ENCODE results near the gene MRPL37. TPM values are rescaled to one million over a fixed set of nuclear protein-coding genes. Genes with fewer than 3 reads are reported as not detected.

The MRPL37 gene
- total RNA-seq, 5 donors from 2014 or later (not counting 1 experiment from before 2014, with no cell fraction given), result 27.4 to 45.7 (median 40.6) TPM

- ChIA-PET POLR2A (no interaction called here), CTCF (no interaction called here)
- H3K36me3 ChIP-seq (ENCODE audit: control insufficient read depth in 2 of 2, extremely low read depth in 1 of 2, insufficient read depth in 1 of 2, low read length in 1 of 2), result no peaks in the 10 kb centered on the region
- DNase-seq, result no peak
- H3K27me3 ChIP-seq (replicated peaks in 1 of 2; ENCODE audit: control insufficient read depth in 2 of 2, extremely low read depth in 1 of 2, insufficient read depth in 2 of 2, low read length in 1 of 2), result peaks cover 0 to 9% of the 10 kb centered on the region in 2 experiments
- Mint-ChIP-seq H3K9me3 (no peaks in the 10 kb centered on the region), H3K27me3 (no peaks in the 10 kb centered on the region), H3K4me3 (no peak overlapping the region), H3K27ac (no peak overlapping the region), H3K36me3 (no peaks in the 10 kb centered on the region), H3K4me1 (no peaks in the 10 kb centered on the region)
- H3K27ac ChIP-seq (ENCODE audit: low read length), result no peak overlapping the region
- ATAC-seq (replicated peaks in 1 of 4), result no peak
- no peak overlapping the region for H3K4me3 ChIP-seq (ENCODE audit: control insufficient read depth in 1 of 2, extremely low read depth in 1 of 2, low read length in 1 of 2)
- no peaks in the 10 kb centered on the region for H3K4me1 ChIP-seq (ENCODE audit: control insufficient read depth in 1 of 2, extremely low read depth in 1 of 2, insufficient read depth in 2 of 2, low read length in 2 of 2)
- H3K9me3 ChIP-seq, result no peaks in the 10 kb centered on the region
- 78% methylated on average over 4 of the region's 6 CpGs for WGBS (ENCODE audit: insufficient coverage)
Observed at GRCh38 chr1:54157401-54157800, 42.6 kb upstream of the MRPL37 start.

- POLR2A ChIA-PET, result no interaction called here
- H3K36me3 Mint-ChIP-seq, result no peaks in the 10 kb centered on the region
- H3K4me3 ChIP-seq (ENCODE audit: control insufficient read depth in 1 of 2, extremely low read depth in 1 of 2, low read length in 1 of 2), result no peak overlapping the region
- H3K4me3 Mint-ChIP-seq, result no peak overlapping the region
- H3K27me3 Mint-ChIP-seq, result no peaks in the 10 kb centered on the region
- no peaks in the 10 kb centered on the region for H3K4me1 ChIP-seq (ENCODE audit: control insufficient read depth in 1 of 2, extremely low read depth in 1 of 2, insufficient read depth in 2 of 2, low read length in 2 of 2)
- no peaks in the 10 kb centered on the region for H3K9me3 Mint-ChIP-seq
- H3K27ac ChIP-seq (ENCODE audit: low read length), result no peak overlapping the region
- CTCF ChIA-PET, result no interaction called here
- no peaks in the 10 kb centered on the region for H3K9me3 ChIP-seq
- H3K27ac Mint-ChIP-seq, result no peak overlapping the region
- H3K36me3 ChIP-seq (ENCODE audit: control insufficient read depth in 2 of 2, extremely low read depth in 1 of 2, insufficient read depth in 1 of 2, low read length in 1 of 2), result no peaks in the 10 kb centered on the region
- DNase-seq, result no peak
- H3K27me3 ChIP-seq (replicated peaks in 1 of 2; ENCODE audit: control insufficient read depth in 2 of 2, extremely low read depth in 1 of 2, insufficient read depth in 2 of 2, low read length in 1 of 2), result peaks cover 0 to 9% of the 10 kb centered on the region in 2 experiments
- 69% methylated on average over 2 of the region's 3 CpGs for WGBS (ENCODE audit: insufficient coverage)
- ATAC-seq (replicated peaks in 1 of 4), result no peak
- H3K4me1 Mint-ChIP-seq, result no peaks in the 10 kb centered on the region
Observed at GRCh38 chr1:54158071-54158470, 41.9 kb upstream of the MRPL37 start.

GRCh38 chr1:54159733-54160316, 40.1 kb upstream of the MRPL37 start:
- 42% methylated on average over 3 of the region's 4 CpGs for WGBS (ENCODE audit: insufficient coverage)
- CTCF ChIA-PET, result no interaction called here
- H3K27ac ChIP-seq (ENCODE audit: low read length), result no peak overlapping the region

GRCh38 chr1:54160351-54160750, 39.6 kb upstream of the MRPL37 start:
- peaks cover 0 to 9% of the 10 kb centered on the region in 2 experiments for H3K27me3 ChIP-seq (replicated peaks in 1 of 2; ENCODE audit: control insufficient read depth in 2 of 2, extremely low read depth in 1 of 2, insufficient read depth in 2 of 2, low read length in 1 of 2)
- Mint-ChIP-seq H3K36me3 (no peaks in the 10 kb centered on the region), H3K4me3 (no peak overlapping the region), H3K27me3 (no peaks in the 10 kb centered on the region), H3K9me3 (no peaks in the 10 kb centered on the region), H3K27ac (no peak overlapping the region), H3K4me1 (no peaks in the 10 kb centered on the region)
- H3K36me3 ChIP-seq (ENCODE audit: control insufficient read depth in 2 of 2, extremely low read depth in 1 of 2, insufficient read depth in 1 of 2, low read length in 1 of 2), result no peaks in the 10 kb centered on the region
- H3K4me3 ChIP-seq (ENCODE audit: control insufficient read depth in 1 of 2, extremely low read depth in 1 of 2, low read length in 1 of 2), result no peak overlapping the region
- no peaks in the 10 kb centered on the region for H3K4me1 ChIP-seq (ENCODE audit: control insufficient read depth in 1 of 2, extremely low read depth in 1 of 2, insufficient read depth in 2 of 2, low read length in 2 of 2)
- H3K27ac ChIP-seq (ENCODE audit: low read length), result no peak overlapping the region
- no peaks in the 10 kb centered on the region for H3K9me3 ChIP-seq
- DNase-seq (no peak), ATAC-seq (replicated peaks in 1 of 4) (no peak)
- no CpG with 5 or more reads among the region's 3 CpGs for WGBS (ENCODE audit: insufficient coverage)
- ChIA-PET POLR2A (no interaction called here), CTCF (no interaction called here)

More at GRCh38 chr1:54159733-54160316, 40.1 kb upstream of the MRPL37 start:
- H3K4me1 Mint-ChIP-seq, result no peaks in the 10 kb centered on the region
- POLR2A ChIA-PET, result no interaction called here
- H3K36me3 ChIP-seq (ENCODE audit: control insufficient read depth in 2 of 2, extremely low read depth in 1 of 2, insufficient read depth in 1 of 2, low read length in 1 of 2), result no peaks in the 10 kb centered on the region
- no peak overlapping the region for H3K4me3 Mint-ChIP-seq
- no peak for ATAC-seq (replicated peaks in 1 of 4)
- no peaks in the 10 kb centered on the region for H3K9me3 Mint-ChIP-seq
- DNase-seq, result no peak
- H3K27me3 Mint-ChIP-seq, result no peaks in the 10 kb centered on the region
- H3K4me3 ChIP-seq (ENCODE audit: control insufficient read depth in 1 of 2, extremely low read depth in 1 of 2, low read length in 1 of 2), result no peak overlapping the region
- H3K27me3 ChIP-seq (replicated peaks in 1 of 2; ENCODE audit: control insufficient read depth in 2 of 2, extremely low read depth in 1 of 2, insufficient read depth in 2 of 2, low read length in 1 of 2), result peaks cover 0 to 9% of the 10 kb centered on the region in 2 experiments
- no peaks in the 10 kb centered on the region for H3K9me3 ChIP-seq
- H3K27ac Mint-ChIP-seq, result no peak overlapping the region
- H3K36me3 Mint-ChIP-seq, result no peaks in the 10 kb centered on the region
- H3K4me1 ChIP-seq (ENCODE audit: control insufficient read depth in 1 of 2, extremely low read depth in 1 of 2, insufficient read depth in 2 of 2, low read length in 2 of 2), result no peaks in the 10 kb centered on the region

GRCh38 chr1:54161495-54162168, 38.3 kb upstream of the MRPL37 start:
- H3K36me3 ChIP-seq (ENCODE audit: control insufficient read depth in 2 of 2, extremely low read depth in 1 of 2, insufficient read depth in 1 of 2, low read length in 1 of 2), result no peaks in the 10 kb centered on the region
- Mint-ChIP-seq H3K9me3 (no peaks in the 10 kb centered on the region), H3K4me1 (no peaks in the 10 kb centered on the region), H3K27me3 (no peaks in the 10 kb centered on the region), H3K27ac (no peak overlapping the region), H3K4me3 (no peak overlapping the region), H3K36me3 (no peaks in the 10 kb centered on the region)
- H3K4me3 ChIP-seq (ENCODE audit: control insufficient read depth in 1 of 2, extremely low read depth in 1 of 2, low read length in 1 of 2), result no peak overlapping the region
- H3K27me3 ChIP-seq (replicated peaks in 1 of 2; ENCODE audit: control insufficient read depth in 2 of 2, extremely low read depth in 1 of 2, insufficient read depth in 2 of 2, low read length in 1 of 2), result peaks cover 0 to 9% of the 10 kb centered on the region in 2 experiments
- ATAC-seq (replicated peaks in 1 of 4) (no peak), DNase-seq (no peak)
- H3K4me1 ChIP-seq (ENCODE audit: control insufficient read depth in 1 of 2, extremely low read depth in 1 of 2, insufficient read depth in 2 of 2, low read length in 2 of 2), result no peaks in the 10 kb centered on the region
- CTCF ChIA-PET, result no interaction called here
- WGBS (ENCODE audit: insufficient coverage), result 94% methylated on average over 3 of the region's 6 CpGs
- H3K9me3 ChIP-seq, result no peaks in the 10 kb centered on the region
- POLR2A ChIA-PET, result no interaction called here
- H3K27ac ChIP-seq (ENCODE audit: low read length), result no peak overlapping the region

- DNase-seq, result no peak
- Histone ChIP-seq H3K27ac (ENCODE audit: low read length) (no peak overlapping the region), H3K27me3 (replicated peaks in 1 of 2; ENCODE audit: control insufficient read depth in 2 of 2, extremely low read depth in 1 of 2, insufficient read depth in 2 of 2, low read length in 1 of 2) (peaks cover 0 to 9% of the 10 kb centered on the region in 2 experiments), H3K9me3 (no peaks in the 10 kb centered on the region), H3K36me3 (ENCODE audit: control insufficient read depth in 2 of 2, extremely low read depth in 1 of 2, insufficient read depth in 1 of 2, low read length in 1 of 2) (no peaks in the 10 kb centered on the region), H3K4me1 (ENCODE audit: control insufficient read depth in 1 of 2, extremely low read depth in 1 of 2, insufficient read depth in 2 of 2, low read length in 2 of 2) (no peaks in the 10 kb centered on the region), H3K4me3 (ENCODE audit: control insufficient read depth in 1 of 2, extremely low read depth in 1 of 2, low read length in 1 of 2) (no peak overlapping the region)
- no peak overlapping the region for H3K27ac Mint-ChIP-seq
- no peaks in the 10 kb centered on the region for H3K9me3 Mint-ChIP-seq
- WGBS (ENCODE audit: insufficient coverage), result 100% methylated on average over 2 of the region's 3 CpGs
- H3K4me1 Mint-ChIP-seq, result no peaks in the 10 kb centered on the region
- H3K36me3 Mint-ChIP-seq, result no peaks in the 10 kb centered on the region
- CTCF ChIA-PET, result no interaction called here
- POLR2A ChIA-PET, result no interaction called here
- no peak for ATAC-seq (replicated peaks in 1 of 4)
- no peaks in the 10 kb centered on the region for H3K27me3 Mint-ChIP-seq
- no peak overlapping the region for H3K4me3 Mint-ChIP-seq
Observed at GRCh38 chr1:54163051-54163450, 36.9 kb upstream of the MRPL37 start.
